ENCODE data around the gene TM9SF4.
"Not testable (repeated sequence)": the region's sequence is repeated elsewhere in the genome, so short reads cannot be mapped to it uniquely, and the experiment has no call there.

TM9SF4 gene

GRCh38 chr20:32159766-32160221 is 50.3 kb downstream of the TM9SF4 start:
- no peak for DNase-seq

DNA sequence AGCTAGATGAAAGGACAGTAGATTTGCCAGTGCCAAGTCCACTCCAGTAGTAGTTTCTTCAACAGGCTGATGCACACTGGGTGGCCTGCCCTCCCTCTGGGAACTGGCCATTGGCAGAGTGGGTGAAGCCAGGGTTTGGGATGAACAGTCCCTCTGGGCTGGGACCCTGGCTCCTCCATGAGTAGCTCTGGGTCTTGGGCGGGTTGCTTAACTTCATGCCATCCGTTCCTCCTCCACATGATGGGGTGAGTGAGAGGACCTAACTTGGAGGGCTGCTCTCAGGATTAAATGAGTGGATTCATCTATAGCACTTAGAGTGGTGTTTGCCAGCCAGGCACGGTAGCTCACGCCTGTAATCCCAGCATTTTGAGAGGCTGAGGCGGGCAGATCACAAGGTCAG is 50.8 kb downstream of the TM9SF4 start:
- no peak for DNase-seq

- no peak for DNase-seq
These were observed 52.8 kb downstream of the TM9SF4 start for GRCh38 chr20:32162351-32162750.

DNA sequence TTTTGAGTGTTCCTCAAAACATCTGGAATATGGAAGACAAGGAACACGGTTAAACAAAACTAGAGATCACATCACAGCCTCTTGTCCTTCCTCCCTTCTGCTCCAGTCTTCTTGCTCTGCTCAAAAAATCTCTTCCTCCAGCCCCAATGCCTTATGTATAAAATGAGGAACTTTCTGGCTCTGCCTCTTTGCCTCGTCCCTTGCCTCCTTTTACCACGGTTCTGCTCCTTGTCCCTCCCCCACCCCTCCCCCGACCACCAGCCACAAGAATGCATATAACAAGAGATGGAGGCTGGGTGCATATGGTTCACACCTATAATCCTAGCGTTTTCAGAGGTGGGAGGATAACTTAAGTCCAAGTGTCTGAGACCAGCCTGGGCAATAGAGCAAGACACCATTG is 54.4 kb downstream of the TM9SF4 start:
- no peak for DNase-seq

GRCh38 chr20:32164984-32165735 is 55.6 kb downstream of the TM9SF4 start:
- DNase-seq, result no peak

GRCh38 chr20:32165836-32166545 is 56.5 kb downstream of the TM9SF4 start:
- no peak for DNase-seq

- DNase-seq, result no peak
These were observed 58.0 kb downstream of the TM9SF4 start for GRCh38 chr20:32167552-32167951.

DNA sequence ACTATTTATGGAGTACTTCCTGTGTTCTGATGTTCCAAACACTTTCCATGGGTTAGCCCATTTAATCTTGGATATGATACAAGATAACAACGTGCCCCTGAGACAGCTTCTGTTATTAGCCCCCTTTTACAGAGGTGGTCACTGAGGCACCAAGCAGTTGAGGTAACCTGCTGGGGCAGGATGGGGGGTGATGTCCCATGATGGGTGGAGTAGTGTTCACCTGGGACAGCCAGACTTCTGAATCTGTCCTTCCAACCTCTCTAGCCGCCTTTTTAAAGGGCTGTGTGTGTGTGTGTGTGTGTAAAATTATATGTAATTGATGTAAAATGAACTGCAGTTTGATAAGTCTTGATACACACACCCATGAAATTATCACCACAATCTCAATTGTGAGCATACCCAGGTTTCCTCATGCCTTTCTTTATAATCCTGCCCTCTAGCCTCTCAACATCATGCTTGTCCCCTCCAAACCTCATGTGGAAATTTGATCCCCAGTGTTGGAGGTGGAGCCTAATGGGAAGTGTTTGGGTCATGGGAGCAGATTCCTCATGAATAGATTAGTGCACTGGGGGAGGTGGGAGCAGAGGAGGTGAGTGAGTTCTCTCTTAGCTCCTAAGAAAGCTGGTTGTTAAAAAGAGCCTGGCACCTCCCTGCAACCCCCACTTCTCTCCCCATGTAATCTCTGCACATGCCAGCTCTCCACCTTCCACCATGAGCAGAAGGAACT is 58.8 kb downstream of the TM9SF4 start:
- DNase-seq, result no peak

DNA sequence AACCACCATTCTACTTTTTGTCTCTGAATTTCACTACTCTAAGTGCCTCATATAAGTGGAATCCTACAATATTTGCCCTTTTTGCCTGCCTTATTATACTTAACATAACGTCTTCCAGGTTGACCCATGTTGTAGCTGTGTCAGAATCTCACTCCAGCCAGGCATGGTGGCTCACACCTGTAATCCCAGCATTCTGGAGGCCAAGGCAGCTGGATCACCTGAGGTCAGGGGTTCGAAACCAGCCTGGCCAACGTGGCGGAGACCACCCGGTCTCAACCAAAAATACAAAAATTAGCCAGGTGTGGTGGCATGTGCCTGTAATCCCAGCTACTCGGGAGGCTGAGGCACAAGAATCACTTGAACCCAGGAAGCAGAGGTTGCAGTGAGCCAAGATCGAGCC is 68.2 kb downstream of the TM9SF4 start:
- not testable (repeated sequence) for DNase-seq

DNA sequence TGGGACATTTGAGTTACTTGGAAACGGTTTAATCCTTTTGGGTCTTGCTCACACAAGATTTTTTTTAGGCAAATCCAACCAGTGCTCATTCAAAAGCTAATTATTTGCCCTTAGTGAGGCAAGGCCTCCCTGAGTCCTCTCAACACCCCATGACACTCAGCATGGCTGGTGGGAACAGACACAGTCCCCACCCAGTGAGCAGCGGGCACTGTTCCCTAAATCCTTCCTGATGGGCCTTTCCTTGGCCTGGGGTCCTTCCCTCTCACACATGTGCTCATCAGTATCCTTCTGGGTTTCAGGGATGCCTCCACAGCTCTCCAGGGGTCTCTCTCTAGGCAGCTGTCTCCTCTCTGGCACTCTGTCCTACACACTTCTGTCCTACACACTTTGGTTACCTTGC is 70.0 kb downstream of the TM9SF4 start:
- no peak for DNase-seq

GRCh38 chr20:32179934-32180333 is 70.4 kb downstream of the TM9SF4 start:
- no peak for DNase-seq

- no peak for DNase-seq
These were observed 72.1 kb downstream of the TM9SF4 start for GRCh38 chr20:32181606-32182005.

DNA sequence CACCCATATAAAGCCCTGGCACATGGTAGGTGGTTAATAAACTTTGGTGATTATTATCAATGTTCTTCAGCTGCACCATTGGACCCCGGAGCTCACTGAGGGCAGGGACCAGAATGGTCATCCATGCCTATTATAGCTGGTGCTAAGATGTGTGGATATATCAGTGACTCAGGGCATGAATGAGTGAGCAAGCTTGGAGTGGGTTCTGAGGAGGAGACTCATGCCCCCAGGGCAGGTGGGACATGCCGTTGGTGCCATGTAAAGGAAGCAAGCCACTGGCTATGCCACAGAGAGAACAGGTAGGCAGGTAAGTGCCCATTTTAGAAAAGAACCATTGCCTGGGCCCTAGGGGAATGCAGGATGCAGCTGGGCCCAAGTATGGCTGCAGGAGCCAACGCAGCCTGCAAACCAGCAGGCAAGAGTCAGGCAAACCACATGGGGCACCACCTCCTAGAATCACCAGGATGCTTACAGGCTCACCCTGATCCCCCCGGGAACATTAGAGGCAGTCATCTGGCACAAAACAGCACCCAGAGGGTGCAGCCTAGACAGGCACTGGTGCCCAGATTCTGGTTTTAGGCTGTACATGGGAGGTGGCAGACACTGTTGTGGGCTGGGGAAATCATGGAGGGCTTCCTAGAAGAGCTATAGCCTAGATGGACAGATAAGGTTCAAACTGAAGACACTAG is 74.6 kb downstream of the TM9SF4 start:
- no peak for DNase-seq

GRCh38 chr20:32184961-32185603 is 75.6 kb downstream of the TM9SF4 start:
- DNase-seq, result no peak

DNA sequence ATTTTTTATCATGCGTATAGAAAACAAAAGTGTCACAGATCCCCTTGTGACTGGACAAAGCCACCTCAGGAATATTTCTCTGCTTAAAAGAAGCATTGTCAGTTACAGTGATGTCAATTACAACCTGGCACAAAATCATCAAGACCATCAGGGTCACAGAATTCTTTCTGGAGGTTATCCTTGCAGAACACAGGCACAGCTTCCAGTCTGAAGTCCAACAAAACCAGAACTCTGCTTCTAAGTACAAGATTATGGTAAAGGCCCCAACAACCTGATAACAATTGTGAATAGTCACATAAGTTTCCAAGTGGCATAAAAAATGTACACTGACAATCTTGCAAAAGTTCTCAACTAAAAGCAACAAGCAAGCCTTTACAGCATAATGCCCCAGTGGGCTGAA is 77.0 kb downstream of the TM9SF4 start:
- DNase-seq, result no peak

DNA sequence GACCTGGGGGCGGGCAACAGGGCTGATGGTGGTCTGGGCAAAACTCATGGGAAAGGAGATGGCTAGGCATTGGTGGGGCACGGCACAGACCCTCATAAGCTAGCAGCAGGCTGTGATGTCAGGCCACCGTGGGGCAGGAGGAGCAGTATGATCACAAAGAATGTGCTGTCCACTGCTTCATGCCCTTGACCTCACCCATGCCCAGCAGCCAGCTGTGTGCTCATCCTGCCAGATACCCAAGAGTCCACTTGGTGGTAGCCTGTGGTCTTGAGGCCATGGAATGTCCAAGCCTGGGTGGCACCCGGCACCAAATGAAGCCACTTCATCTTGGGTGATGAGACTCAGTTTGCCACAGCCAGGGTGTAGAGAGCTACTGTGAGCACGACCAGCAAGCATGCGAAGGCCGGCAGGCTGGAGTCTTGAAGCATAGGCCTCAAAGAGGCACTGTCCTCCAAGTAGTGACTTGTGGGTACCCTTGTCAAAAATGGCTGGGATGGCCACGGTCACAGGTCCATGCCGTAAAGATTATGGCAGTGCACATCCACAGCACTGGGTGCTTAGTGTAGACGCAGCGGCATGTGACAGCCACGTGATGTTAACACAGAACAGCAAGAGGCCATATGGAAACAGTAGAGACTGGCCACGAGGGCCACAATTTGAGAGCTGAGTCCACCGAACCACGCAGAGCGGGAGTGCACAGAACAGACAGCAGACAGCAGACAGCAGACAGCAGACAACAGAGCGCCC is 79.0 kb downstream of the TM9SF4 start:
- no peak for DNase-seq

- DNase-seq, result no peak
These were observed 79.6 kb downstream of the TM9SF4 start for GRCh38 chr20:32189123-32189410.

DNA sequence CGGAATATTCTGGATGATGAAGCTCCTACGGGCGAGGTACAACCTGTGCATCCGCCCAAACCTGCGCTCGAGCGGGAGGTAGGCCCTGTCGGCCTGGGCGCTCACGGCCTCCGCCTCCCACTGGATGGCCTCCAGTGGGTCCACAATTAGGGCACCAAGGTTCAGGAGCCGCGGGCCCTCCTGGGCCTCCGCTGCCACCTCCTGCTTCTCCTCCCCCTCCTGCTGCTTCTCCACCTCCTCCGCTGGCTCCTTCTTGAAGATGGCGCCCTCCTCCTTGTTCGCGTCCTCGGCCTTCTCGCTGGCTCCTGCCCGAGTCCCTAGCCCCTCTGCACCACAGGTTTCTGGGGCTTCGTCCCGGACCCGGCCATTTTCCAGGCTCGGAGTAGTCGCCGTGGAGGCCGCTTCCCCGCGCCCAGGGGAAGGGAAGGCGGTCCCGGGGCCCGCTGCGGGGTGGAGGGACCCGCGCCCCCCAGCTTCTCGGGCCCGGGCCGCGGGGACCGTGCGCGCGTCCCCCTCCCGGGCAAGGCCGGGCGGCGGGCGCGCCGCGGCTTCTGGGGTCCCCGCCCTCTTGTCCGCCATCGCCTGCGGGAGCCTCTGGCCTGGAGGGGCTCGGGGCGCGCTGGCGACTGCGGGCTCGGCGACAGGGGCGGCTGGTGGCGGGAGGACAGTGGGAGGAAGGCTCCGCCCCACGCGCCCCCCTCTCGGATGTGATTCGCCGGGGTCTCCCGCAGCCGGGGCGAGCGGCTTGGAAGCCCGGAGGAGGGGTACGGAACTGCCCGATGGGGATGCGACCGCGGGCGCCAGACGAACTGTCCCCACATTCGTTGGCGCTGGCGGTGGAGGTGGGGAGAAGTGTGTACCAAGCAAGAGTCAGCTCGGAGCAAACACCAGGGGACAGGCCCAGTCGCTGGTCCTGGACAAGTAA is 80.4 kb downstream of the TM9SF4 start:
- no peak for DNase-seq

GRCh38 chr20:32190616-32191415 is 81.3 kb downstream of the TM9SF4 start:
- no peak for DNase-seq

- DNase-seq, result no peak
These were observed 81.9 kb downstream of the TM9SF4 start for GRCh38 chr20:32191422-32191821.
